HG03097 (cell line): Measurements from ENCODE around the gene ETV6.
A peak's percentile ranks its signal among the peaks of the same experiment; 100 is the strongest.

Experiments
- ATAC-seq: cut with Tn5 transposase; IDR thresholded peaks from one replicate; pipeline ENCODE4 v1.9.1; 2021; ENCODE audit not compliant: unreplicated experiment, low FRiP score

ETV6 gene

DNA sequence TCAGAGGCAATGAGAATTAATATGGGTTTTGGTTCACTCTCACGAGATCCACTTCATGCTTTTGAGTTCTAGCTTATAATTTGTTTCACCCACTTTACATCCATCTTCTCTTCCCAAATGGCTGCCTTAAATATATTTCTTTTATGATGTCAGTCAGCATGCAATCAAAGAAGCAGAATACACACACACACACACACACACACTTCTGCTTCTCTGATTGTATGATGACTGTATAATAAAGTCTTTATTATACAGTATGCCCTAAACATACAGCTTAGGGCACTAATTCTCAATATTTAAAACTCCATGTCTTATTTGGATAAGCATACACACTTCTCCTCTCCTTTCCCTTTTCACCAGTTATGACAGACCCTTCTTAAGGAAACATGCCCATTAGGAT lies 6.7 kb upstream of the ETV6 start:
- no peak for ATAC-seq

DNA sequence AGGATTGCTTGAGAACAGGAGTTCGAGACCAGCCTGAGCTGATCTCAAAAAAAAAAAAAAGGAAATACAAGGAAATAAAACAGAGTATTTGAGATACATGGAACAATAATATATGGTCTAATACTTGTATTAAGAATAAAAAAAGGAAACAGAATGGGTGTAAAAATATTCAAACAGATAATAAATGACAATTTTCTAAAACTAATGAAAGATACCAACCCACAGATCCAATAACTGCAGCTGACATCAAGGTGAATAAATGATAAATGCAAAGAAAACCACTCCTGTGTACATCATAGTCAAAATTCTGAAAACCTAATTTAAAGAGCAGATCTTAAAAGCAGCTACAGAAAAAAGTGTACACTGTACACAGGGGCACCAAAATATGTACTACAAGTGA lies 4.1 kb upstream of the ETV6 start:
- ATAC-seq: no peak

DNA sequence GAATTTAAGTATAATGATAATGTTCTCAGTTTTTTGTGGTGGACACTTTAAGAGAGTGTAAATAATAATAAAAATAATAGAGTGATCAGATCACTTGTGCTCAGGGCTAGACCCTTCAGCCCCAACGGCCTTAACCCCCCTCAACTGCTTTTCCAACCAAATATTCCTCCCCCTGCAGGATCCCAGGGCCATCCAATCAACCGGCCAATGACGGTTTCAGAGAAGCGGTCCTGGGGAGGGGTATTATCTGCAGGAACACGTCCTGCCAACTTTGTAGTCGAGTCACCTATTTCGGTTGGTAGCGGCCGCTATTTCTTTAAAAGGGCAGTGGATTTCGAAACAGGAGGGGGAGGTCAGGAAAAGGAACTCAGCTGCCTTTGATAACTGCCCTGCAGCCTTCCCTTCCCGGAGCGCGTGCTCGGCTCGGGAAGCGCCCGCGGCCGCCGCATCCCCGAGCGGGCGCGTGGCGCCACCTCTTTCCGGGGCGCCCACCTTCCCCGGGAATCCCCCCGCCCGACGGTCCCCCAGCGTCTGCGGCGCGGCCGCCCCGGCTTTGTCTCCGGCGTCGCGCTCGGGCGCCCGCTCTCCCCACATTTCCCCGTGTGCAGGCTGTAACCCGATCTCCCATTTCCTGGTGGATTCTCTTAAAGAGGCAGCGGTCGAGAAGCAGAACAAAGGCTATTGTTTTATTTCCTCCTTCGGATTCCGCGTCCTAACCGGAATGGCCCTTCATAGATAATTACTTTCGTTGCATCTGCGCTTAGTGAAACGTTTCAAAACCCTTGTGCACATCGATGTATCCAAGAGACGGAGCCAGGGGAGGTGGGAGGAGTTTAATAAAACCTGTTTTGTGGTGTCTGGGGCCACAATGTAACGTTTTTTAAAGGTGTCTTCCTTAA lies 711 bp upstream of the ETV6 start:
- ATAC-seq: peak; percentile 27

DNA sequence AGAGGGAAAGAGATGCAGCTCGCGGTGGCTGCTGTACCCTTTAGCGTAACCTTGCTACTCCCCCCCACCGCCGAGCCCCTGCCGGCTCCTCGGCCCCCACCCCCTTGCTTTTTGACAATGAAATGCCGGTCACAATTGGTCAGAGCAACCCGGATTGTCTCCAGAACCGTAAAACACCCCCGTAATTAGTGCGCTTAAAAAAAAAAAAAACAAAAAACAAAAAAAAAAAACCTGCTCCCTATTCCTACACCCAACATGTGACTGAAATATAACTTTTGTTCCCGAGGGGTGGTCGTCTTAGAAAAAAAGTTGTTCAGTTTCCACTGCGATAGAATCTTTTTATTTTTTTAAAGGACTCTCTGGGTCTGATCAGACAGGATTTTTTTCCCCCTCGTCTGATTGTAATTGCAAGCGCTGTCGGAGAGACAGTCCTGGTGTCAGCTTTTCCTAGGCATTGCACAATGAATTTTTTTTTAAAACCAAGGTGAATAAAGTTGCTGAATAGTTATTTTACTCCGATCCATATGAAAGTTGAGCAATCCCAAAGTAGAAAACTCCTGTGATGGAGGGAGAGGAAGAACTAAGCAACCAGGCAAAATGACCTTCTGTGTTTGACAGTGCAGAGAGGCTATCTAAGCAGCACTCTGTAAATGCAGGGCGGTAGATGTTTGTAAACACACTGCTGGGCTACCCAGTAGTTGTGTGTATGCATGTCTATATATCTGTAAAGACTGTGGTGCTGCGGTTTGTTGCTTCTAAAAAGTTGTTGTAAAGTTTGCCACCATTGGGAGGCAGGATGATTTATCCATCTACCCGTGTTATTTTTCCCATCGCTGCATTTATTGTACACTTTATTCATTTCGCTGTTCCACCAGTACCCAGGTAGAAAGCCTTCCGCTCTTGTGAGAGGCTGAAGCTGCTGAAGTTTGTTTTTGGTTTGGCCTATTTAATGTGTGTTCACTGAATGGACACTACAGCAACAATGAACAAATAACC lies 1.1 kb downstream of the ETV6 start:
- ATAC-seq: no peak

DNA sequence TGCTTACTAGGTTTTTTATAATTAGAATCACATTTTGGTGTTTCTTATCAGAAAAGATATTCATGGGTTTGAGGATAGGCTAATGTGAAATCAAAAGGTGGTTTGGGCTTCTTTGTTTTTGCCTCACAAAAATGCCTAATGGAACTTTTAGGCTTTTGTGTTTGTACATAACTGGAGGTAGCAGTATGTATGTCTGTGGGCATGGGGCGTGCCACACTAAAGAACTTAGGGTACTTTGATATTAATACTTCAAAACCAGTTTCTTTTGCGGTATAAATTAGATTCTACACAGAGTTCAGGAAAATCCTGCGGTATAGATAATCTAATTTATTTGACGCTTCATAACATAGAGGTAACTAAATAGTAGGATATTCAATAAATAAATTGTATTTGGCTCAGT lies 1.9 kb downstream of the ETV6 start:
- no peak for ATAC-seq

DNA sequence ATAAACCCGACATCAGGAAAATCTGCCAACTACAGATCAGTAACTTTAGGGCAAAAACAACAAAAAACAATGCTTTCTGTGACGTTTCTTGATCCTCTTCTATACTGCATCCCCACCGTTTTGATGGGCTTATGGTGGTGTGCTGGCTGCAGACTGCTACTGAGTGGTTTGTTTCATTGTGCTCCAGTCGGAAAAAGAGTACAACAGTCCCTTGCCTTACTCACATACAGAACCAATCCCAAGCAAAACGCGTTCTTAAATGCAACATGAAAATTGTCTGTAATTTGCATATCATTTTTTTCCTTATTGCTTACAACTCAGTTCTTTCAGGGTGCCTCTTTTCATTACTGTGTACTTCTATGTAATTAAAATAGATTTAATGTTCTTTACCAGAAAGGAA lies 2.3 kb downstream of the ETV6 start:
- no peak for ATAC-seq

DNA sequence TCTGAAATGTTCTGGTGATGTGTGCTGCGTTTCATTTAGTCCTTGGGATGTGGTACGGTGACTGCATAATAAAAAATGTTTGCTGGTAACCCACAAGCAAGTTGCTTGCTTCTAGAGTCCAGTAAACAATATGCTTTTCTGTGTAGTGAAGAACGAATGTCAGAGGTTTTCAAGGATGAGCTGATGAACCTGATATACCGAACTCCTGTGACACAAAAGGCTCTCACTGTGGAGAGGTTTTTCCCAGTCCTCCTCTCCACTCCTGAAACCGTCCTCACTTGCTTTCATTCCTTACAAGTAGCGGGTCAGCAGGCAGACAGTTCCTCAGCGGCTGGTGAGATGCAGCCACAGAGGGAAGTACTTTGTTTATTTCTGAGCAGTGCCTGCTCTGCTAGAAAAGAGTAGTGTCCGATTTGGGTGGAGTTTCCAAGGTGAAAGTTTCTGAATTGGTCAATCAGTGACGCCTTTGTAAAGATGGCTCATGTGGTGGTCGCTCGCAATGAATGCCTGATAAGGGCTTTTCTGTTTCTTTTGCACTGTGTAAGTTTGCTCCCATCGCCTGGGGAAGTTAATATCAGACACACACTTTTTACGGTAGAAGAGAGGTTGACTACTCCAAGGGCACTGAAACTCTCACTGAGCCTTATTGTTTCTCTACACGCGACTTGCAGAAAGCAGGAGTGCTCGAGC lies 3.0 kb downstream of the ETV6 start:
- ATAC-seq: no peak

DNA sequence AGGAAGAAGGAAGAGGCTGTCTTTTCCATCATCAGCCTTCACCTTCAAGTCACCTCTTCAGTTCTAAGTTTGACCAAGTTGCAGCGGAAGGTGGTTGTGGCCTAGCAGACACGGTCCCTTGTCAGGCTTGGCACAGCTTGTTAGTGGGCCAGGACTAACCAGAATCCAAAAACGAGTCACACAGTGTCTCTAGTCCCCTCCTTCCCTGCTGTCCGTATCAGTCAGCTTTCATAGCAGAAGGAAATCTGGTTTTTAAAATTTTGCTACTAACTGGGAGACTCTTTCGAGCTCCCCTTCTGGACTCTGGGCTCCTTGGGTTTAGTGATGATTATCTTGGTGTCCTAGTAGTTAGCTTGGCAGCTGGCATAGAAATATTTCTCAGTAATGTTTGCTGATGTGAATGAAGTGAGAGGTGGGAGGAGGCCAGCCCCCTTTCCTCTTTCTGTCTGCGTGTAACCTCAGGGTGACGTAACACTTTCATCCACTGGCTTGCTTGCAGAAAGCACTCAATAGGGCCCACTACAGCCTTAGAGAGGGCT lies 3.8 kb downstream of the ETV6 start:
- no peak for ATAC-seq

DNA sequence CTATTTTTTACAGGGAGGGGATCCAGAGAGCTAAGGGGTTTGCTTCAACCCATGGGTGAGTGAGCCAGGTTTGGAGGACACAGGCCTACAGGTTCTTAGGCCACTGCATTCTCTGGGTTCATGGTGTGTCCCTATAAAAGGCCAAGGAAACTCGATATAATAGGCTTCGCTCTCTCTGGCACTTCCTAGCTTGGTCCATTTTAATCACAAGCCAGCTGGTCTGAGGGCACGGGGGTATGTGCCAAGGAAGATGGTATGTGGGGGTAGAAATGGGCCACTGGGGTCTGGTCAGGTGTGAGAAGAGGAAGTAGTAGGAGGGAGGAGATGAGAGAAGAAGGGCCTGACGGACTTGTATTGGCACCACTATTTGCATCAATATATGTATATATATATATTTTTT lies 4.9 kb downstream of the ETV6 start:
- no peak for ATAC-seq

DNA sequence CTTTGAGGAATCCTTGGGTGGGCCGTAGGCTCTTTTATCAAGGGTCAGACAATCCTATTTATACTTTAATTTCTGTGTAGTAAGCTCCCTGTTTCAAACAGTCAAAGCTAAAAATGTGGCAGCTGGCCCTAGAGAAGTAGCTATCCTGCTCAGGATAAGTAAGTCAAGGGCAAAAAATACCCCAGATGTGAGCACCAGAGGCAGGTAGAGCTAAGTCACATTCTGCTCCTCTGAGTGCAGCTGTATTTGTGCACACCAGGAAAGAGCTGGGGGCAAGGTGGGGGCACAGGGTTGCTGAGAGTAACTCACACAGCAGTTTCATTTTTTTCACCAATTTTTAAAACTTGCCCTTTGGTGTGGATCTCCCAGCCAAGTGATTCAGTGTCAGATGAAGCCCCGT lies 5.3 kb downstream of the ETV6 start:
- ATAC-seq: no peak

DNA sequence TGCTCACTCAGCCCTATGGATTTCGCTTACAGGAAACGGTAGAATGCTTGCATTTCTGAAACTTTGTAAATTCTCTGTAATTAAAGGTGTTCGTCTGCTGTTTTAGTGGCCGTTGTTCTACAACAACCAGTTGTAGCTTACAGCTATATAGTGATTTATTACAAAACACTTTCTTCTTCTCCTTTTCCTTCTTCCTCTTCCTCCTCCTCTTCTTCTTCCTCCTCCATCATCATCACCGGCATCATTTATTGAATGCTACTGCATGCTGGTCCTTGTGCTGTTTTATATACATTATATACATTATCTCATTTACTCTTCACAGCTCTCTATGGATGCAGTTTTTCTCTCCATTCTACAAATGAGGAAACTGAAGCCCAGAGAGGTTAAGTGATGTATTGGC lies 6.4 kb downstream of the ETV6 start:
- no peak for ATAC-seq

DNA sequence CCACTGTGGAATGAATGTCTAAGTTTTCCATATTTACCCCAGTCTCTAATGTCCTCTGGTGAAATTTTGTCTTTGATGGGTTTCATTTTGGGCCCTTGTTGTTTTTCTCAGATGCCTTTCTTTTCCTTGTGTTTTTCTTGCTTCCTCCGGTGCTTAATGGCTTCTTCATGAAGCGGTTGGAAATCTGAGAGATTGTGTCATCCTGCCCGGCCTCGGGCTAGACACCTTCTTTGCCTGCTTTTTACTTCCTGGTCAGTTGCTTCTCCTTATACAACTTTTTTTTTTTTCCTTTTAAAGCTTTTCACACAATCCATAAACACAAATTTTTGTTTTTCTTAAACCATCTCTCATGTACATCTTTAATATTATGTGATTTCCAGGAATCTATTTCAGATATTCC lies 7.1 kb downstream of the ETV6 start:
- no peak for ATAC-seq

DNA sequence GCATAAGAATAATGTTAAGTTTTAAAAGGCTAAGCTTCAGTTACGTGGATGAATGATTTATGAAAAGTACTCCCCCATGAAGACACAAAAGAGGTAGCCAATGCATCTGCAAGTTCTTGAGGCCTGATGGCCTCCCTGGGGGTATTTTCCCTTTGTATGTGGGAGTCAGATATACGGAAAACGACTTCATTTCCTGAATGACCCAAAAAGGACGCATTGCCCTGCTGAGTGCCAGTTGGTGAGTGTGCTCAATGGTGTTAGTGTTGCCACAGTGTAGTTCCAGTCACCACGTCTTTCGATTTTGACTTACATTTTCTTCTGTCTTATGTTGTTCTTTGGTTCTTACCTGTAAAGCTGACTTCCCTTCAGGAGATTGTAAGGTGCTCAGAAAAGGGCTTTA lies 8.0 kb downstream of the ETV6 start:
- no peak for ATAC-seq

DNA sequence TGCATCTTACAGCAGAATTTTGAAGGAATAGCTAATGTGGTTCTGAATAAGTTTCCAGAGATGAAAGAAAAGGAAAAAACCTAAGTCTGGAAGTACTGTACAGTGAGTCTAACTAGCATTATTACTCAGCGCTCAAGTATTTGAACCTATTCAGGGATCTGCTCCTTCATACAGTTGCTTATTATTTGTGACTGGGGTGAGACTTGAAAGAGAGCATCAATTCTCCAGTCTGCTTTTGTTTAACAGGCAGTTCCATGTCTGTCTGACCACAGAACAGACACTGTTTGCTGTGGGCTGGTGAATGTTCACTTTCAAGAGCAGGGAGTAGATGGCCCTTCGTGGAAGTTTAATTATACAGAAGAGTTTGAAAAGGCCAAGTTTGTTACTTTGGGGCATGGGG lies 9.3 kb downstream of the ETV6 start:
- ATAC-seq: no peak

DNA sequence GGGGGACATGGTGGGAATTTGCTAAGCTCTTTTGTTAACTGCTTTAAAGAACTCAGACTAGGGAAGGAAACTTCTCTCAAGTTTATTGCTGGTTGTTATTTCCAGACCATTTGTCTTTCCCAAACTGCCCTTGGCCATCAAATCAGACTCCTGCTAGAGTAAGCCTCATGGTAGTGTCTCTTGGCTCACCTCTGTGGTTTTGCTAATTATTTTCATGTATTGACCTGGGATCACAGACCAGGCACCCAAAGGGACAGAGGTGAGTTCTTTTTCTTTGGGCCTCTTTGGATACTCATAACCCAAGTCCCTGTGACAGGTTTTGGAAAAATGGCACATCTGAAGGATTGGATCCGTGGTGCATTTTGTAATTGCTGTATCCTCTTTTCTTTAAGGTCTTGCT lies 11.2 kb downstream of the ETV6 start:
- no peak for ATAC-seq

DNA sequence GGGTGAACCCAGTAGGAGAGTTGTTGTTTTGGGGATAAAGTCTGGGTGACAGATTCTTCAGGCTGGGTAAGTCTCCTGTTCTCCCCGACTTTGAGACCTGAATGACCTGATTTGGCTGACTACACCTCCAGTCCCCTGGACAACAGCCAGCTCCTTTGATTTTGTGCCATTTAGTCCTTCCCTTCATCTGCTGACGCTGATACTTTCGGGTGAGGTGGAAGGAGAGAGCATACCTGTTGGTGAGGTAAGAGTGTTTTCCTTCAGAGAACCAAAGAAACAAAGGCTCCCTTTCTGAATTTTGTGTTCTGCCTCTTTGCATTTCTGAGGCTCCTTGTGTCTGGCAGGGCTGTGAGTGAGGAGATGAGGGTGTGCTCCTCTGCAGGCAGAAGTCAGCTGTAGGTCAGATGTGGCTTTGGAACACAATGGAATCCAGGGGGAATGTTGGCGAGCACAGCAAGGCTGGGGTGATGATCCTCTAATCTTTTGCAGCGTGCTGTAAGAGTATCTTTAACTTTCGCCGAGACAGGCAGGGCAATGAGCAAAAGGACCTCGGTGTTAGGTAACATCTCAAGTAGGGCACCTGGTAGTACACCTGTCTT lies 12.1 kb downstream of the ETV6 start:
- ATAC-seq: no peak

DNA sequence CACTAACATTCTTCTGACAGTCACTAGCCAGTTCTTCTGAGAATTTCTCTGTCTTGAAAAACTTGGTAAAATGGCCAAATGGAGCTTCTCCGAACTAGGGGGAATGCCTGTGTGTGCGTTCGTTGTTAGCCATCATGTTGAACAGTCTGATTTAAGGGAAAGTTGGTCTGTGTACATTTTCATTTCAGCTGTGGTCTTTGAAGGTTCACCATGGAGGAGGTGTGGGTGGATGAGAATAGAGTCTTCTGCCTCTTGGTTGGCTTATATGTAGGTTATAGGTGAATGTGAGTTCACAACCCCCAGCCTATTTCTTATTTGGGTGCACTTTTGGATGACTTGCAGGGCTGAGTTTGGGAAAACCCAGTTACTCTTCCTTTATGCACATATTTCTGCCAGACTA lies 12.9 kb downstream of the ETV6 start:
- ATAC-seq: no peak

DNA sequence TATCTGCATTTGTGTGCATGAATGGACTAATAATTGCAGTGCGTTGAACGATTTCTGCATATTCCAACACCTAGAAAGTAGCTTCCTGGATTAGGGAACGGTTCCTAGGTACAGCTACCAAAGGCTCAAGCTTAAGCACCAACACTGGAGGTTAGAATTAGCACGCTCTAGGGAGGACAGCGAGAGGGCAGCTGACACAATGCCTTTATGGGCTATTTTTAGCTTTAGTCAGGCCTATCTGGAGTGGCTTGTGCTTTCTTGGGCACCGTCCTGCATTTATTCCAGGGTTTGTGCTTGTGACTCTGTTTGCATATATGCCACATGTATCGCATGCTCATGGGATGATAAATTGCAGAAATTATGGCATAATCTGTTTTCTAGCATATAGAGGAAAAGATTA lies 13.7 kb downstream of the ETV6 start:
- no peak for ATAC-seq

DNA sequence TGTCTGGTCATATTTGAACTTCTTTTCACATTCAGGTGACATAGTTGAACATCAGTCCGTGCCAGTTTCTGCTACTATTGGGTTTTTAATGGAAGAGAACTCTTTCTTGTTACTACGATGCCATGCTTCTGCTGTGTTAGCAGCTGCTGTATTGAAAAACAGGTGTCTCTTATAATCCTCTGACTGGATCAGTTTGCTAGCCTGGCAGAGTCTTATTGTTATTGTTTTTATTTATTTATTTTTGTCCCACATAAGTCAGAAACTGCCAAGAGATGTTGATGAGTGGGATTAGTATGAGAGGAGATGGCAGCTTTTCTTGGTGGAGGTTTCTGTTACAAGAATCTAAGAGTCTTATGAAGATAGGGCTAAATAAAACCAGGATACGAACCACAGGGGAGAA lies 14.6 kb downstream of the ETV6 start:
- ATAC-seq: no peak
